Measurements from ENCODE around the gene SLC27A2.
A peak's percentile ranks its signal among the peaks of the same experiment; 100 is the strongest.
"Not testable (repeated sequence)": the region's sequence is repeated elsewhere in the genome, so short reads cannot be mapped to it uniquely, and the experiment has no call there.

The SLC27A2 gene

DNA sequence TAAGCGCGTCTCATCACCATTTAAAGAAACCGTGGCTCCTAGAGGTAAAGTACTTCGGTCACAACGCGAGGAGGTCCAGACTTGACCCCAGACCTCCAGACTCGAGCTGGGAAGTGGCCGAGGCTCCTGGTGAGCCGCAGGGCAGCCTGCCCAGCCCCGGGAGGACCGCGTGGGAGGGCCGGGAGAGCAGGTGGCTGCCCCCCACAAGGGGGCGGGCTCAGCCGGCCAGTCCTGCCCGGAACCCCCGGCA, at the start of gene SLC27A2:
Gene SLC27A2, plus strand, starts transcription at position 228 of the 250 bp plus-strand sequence. CDS start 232 bp downstream, outside the sequence.
- DNase-seq (ENCODE audit: insufficient read length, low spot score) (no peak), FAIRE-seq (no peak)
- TF ChIP-seq POLR2A (IDR thresholded peaks at IDR 0.05; ENCODE audit: low read depth, low read length), result no peak

DNA sequence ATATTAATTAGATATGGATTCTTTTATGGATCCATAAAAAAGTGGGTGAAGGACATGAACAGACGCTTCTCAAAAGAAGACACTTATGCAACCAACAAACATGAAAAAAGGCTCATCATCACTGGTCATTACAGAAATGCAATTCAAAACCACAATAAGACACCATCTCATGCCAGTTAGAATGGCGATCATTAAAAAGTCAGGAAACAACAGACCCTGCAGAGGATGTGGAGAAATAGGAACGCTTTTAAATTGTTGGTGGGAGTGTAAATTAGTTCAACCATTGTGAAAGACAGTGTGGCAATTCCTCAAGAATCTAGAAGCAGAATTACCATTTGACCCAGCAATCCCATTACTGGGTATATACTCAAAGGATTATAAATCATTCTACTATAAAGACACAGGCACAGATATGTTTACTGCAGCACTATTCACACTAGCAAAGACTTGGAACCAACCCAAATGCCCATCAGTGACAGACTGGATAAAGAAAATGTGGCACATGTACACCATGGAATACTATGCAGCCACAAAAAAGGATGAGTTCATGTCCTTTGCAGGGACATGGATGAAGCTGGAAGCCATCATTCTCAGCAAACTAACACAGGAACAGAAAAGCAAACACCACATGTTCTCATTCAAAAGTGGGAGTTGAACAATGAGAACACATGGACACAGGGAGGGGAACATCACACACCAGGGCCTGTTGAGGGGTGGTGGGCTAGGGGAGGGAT, 49.6 kb upstream of the SLC27A2 start:
- FAIRE-seq; DNase-seq (ENCODE audit: insufficient read length, low spot score): not testable (repeated sequence)

DNA sequence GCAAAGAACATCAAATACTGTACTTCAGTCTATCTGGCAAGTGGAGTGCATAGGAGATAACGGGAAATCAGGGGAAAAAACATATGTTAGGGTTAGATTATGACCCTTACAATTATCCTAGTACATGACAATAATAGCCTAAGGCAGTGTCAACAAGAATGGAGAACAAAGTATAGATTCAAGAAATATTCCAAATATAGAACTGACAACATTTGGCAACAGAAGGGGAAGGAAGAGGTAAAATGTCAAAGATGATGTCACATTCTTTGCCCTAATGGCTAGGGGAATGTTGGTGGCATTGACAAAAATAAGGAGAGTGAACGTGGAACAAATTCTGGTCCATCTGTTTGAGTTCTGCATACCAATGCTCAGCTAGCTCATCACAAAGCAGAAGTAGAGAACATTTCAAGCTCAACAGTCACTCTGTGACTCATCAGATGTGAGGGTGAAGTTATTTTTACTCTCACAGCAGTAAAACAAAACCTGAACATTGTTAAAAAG, 47.4 kb upstream of the SLC27A2 start:
- DNase-seq (ENCODE audit: insufficient read length, low spot score) (peak; percentile 18), FAIRE-seq (peak; percentile 87)
- no peak for TF ChIP-seq POLR2A (IDR thresholded peaks at IDR 0.05; ENCODE audit: low read depth, low read length)

DNA sequence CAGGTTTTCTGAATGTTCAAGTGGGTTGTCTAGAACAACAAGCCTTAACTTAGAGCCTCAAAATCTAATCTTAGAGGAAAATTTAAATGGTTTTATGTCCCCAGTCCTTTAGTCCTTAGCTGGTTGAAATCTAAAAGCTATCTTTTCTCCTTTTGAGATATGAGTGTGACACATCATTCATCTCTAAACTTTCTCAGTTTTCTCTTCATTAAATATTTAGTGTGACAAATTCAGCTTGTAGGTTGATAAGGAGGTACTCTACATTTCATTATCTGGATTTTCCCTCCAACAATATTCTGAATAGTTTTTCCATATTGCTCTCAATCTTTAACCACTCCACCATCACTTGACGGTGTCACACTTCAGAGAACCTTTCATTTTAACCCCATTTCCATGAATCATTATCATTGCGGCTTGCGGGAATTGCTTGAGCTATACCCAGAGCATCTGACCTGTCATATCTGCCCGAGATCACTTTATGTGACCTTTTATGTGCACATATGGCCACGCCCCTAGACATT, 46.9 kb upstream of the SLC27A2 start:
- no peak for TF ChIP-seq POLR2A (IDR thresholded peaks at IDR 0.05; ENCODE audit: low read depth, low read length)
- DNase-seq (ENCODE audit: insufficient read length, low spot score) (peak; percentile 3), FAIRE-seq (no peak)

DNA sequence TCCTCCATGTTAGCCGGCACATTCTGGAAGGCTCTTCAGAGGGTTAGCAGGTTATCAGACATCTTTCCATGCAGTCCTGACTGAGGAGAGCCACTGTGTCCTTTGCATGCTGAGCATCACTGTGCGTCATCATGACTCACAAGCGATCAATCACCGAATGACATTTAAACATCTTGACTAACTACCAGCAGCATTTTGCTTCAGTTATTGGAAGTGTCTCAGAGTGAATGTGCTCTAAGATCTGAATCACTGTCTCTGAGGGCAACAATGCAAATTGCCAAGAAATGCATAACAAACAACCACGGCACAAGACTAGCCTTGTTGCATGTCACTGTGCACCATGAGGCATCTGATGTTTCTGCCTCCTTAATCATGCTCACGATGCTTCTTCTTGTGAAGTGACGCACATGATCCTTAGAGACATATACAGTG, 44.6 kb upstream of the SLC27A2 start:
- FAIRE-seq, result peak; percentile 98
- no peak for TF ChIP-seq POLR2A (IDR thresholded peaks at IDR 0.05; ENCODE audit: low read depth, low read length)
- peak; percentile 26 for DNase-seq (ENCODE audit: insufficient read length, low spot score)

DNA sequence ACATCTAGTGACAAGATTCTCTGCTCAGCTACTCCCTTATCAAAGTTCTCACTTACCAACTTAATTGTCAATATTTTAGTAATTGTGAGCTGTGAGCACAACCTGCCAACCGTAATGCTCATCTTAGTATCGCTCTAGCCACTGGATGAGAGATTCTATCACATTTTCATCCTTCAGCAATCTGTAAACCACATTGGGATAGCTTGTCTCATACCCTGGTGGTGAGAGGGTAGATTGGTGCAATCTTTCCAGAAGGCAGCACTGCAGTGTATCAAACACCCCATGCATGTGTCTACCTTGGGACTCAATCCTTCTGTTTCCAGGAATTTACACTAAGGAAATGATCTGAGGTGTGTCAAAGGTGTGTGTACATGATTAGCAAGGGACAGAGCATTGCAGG, 44.1 kb upstream of the SLC27A2 start:
- FAIRE-seq, result no peak

DNA sequence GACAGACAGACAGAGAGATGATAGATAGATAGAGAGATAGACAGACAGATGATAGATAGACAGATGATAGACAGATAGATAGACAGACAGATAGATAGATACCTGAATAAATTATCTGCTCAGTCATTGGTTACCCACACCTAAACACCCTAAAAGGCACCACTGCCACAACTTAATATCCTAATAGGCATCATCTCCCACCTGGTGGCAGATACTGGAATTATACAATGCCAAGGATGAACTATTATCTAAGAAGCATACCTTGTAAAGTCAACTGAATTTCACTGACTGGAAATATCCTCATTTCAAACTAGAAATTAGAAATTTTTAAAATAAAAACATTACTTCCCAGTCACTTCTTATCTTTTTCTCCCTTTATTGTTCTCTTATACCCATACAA, 43.6 kb upstream of the SLC27A2 start:
- DNase-seq (ENCODE audit: insufficient read length, low spot score) (no peak), FAIRE-seq (no peak)
- no peak for TF ChIP-seq POLR2A (IDR thresholded peaks at IDR 0.05; ENCODE audit: low read depth, low read length)

More for the DNA sequence above, 44.1 kb upstream of the SLC27A2 start:
- no peak for DNase-seq (ENCODE audit: insufficient read length, low spot score)
- TF ChIP-seq POLR2A (IDR thresholded peaks at IDR 0.05; ENCODE audit: low read depth, low read length), result no peak

DNA sequence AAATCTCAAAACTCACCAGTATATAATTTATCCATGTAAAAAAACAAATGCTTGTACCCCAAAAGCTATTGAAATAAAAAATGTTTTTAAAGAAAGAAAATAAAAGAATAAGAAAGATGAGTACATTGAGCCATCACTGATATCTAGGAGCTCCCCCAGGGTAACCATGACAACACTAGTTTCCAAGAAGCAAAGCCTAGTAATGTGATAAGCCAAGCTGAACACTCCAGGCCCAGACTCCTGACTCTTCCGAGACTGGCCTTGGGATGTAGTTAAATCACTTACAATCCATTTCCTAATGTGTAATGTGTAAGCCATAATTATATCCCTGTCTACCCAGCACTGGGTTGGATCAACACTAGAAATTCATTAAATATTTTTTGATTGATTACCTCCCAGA, 41.9 kb upstream of the SLC27A2 start:
- FAIRE-seq (no peak), DNase-seq (ENCODE audit: insufficient read length, low spot score) (no peak)

DNA sequence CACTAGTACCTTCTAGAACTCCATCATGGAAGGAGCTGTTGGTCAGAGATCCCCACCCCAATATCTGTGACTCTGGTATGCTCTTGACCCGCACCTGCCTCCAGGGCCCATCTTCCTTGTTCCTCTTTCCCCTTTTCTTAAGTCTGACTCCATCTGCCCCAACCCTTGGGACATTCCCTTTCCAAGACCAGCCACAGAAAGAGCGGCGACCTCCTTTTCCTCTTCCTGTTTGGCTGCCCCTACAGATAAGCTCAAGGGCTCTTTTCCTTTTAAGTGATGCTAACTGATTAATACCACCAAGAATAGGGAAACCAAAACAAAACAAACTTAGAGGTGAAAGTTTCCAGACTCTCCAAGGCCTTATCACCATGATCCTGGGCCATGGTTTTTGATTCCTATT, 41.0 kb upstream of the SLC27A2 start:
- DNase-seq (ENCODE audit: insufficient read length, low spot score) (no peak), FAIRE-seq (no peak)
- TF ChIP-seq POLR2A (IDR thresholded peaks at IDR 0.05; ENCODE audit: low read depth, low read length), result no peak

More for the DNA sequence above, 41.9 kb upstream of the SLC27A2 start:
- TF ChIP-seq POLR2A (IDR thresholded peaks at IDR 0.05; ENCODE audit: low read depth, low read length), result no peak

DNA sequence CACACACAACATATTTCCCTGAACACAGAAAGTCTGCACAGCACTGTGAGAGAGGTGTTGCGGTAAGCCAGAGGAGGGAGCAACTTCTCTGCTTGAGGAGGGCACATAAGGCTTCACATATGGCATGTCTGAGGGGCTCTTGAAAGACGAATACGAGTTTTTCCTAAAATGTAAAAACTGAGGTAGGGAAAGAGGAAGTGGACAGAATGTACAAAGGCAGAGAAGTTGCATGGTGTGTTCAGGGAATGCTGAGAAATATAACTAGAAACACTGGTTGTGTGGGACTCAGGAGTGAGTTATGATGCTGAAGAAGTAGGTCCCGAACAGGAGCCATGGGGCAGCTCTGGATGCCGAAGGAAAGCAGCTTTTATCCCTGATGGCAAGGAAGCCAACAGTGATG, 40.1 kb upstream of the SLC27A2 start:
- FAIRE-seq (no peak), DNase-seq (ENCODE audit: insufficient read length, low spot score) (no peak)
- TF ChIP-seq POLR2A (IDR thresholded peaks at IDR 0.05; ENCODE audit: low read depth, low read length), result no peak

DNA sequence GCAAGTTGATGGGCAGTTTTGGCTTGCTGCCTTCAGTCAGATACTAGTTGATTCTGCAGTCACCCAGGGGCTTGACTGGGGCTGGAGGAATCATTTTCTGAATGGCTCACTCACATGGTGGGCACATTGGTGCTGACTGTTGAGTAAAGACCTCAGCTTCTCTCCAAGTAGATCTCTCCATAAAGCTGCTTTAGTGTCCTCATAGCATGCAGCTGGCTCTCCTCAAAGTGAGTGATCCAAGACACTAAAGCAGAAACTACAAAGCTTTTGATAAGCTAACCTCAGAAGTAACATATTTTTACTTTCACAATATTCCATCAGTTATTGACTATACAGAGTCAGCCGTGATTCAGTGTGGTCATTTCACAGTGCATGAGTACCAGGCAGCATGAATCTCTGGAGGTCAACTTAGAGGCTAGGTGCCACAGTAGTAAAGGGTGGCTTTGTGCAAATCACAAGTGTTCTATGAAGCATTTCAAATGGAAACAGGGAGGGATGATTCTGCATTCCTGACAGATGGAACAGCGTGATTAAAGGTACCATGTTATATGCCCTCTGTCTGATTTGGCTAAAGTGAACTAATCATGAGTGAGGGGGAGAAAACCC, 38.6 kb upstream of the SLC27A2 start:
- FAIRE-seq (no peak), DNase-seq (ENCODE audit: insufficient read length, low spot score) (no peak)
- TF ChIP-seq POLR2A (IDR thresholded peaks at IDR 0.05; ENCODE audit: low read depth, low read length), result no peak

DNA sequence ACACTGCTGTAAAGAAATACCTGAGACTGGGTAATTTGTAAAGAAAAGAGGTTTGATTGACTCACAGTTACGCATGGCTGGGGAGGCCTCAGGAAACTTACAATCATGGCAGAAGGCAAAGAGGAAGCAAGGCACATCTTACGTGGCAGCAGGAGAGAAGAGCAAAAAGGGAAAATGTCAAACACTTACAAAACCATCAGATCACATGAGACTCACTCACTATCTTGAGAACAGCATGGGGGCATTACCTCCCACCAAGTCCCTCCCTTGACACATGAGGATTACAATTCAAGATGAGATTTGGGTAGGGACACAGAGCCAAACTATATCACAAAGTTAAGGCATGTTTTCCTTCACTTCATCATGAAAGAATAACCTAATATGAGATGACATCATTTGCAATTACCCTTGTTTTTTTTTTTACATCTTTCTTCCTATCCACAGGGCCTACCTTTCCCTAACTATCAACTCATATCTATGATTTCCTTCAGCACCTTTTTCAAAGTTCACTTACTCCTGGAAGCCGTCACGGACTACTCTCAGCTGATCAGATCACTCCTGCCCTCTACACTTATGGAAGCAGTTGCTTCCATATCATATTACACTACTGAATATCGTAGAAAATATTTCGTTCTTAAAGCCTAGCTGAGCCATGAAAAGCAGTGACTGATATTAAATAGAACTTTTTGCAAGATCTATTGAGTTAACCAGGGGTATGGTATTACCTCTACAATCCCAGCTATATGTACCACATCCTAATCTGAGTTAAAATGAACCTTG, 37.5 kb upstream of the SLC27A2 start:
- TF ChIP-seq POLR2A (IDR thresholded peaks at IDR 0.05; ENCODE audit: low read depth, low read length), result no peak
- no peak for DNase-seq (ENCODE audit: insufficient read length, low spot score)
- FAIRE-seq, result no peak

DNA sequence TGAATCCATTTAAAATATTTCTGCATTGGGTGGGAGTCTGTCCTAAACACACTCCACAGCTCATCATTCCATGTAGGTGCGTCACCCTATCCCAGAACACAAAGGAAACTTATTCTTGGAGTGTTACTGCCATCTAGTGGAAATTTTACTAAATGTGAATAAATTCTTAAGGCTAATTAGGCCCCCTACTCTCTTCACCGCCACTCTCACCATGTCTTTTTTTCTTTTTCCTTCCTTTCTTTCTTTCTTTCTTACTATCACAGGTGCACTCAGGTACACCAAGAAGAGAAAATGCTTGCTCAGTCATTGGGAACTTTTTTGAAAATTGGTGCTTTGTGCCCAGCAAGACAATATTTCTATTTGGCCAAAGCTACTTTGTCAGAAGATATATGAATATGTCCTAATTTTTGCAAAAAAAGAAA, 36.5 kb upstream of the SLC27A2 start:
- TF ChIP-seq POLR2A (IDR thresholded peaks at IDR 0.05; ENCODE audit: low read depth, low read length), result no peak
- FAIRE-seq, result no peak
- no peak for DNase-seq (ENCODE audit: insufficient read length, low spot score)

DNA sequence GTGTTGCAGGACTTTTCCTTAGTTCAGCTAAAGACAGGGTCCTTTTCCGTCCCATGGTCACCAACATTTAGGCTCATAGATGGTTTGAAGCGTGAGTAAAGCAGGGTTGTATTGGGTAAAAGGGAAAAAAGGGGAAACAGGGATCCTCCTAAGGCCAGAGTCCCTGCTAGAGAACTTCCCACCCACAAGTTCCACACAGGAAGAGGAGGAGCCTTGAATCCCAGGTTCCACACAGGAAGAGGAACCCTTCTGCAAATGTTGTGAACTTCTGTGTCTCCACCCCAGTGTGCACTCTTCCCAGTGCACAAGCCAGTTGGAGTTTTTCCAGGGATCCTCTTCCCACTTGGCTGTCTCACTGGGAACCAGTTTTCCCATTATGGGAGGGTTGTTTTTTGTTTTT, 35.4 kb upstream of the SLC27A2 start:
- TF ChIP-seq POLR2A (IDR thresholded peaks at IDR 0.05; ENCODE audit: low read depth, low read length), result no peak
- no peak for DNase-seq (ENCODE audit: insufficient read length, low spot score)
- FAIRE-seq, result no peak

Data from H54 (cell line).